ENCODE results near the gene PRND.

PRND gene

GRCh38 chr20:4769328-4769727, 47.6 kb downstream of the PRND start:
- Histone ChIP-seq H3K27me3 (replicated peaks; ENCODE audit: insufficient read depth, low read length) (no peaks in the 10 kb centered on the region), H3K9me2 (replicated peaks; ENCODE audit: insufficient read depth, low read length) (no peaks in the 10 kb centered on the region), H3K4me2 (ENCODE audit: low read depth, low read length) (no peak overlapping the region), H3K9me3 (replicated peaks; ENCODE audit: insufficient read depth, low read length) (no peaks in the 10 kb centered on the region), H2AFZ (ENCODE audit: low read length) (no peak overlapping the region), H3K9ac (ENCODE audit: low read length) (no peak overlapping the region), H3K4me3 (ENCODE audit: low read length) (no peak overlapping the region), H3K27ac (ENCODE audit: low read length) (no peak overlapping the region), H3K79me2 (ENCODE audit: low read length) (no peaks in the 10 kb centered on the region), H3K36me3 (replicated peaks; ENCODE audit: insufficient read depth, low read length) (no peaks in the 10 kb centered on the region), H3F3A (ENCODE audit: insufficient read depth, low read length) (no peaks in the 10 kb centered on the region), H3K4me1 (ENCODE audit: low read length) (peaks cover 2% of the 10 kb centered on the region; the same call in 1 of the 2 replicates), H4K20me1 (ENCODE audit: insufficient read depth, low read length) (no peaks in the 10 kb centered on the region)
- no peak for TF ChIP-seq EZH2 (optimal IDR thresholded peaks at IDR 0.05; ENCODE audit: low read depth, low read length)
- TF ChIP-seq EZH2phosphoT487 (IDR thresholded peaks at IDR 0.05; ENCODE audit: low read length): no peak
- TF ChIP-seq, protein P1, sequence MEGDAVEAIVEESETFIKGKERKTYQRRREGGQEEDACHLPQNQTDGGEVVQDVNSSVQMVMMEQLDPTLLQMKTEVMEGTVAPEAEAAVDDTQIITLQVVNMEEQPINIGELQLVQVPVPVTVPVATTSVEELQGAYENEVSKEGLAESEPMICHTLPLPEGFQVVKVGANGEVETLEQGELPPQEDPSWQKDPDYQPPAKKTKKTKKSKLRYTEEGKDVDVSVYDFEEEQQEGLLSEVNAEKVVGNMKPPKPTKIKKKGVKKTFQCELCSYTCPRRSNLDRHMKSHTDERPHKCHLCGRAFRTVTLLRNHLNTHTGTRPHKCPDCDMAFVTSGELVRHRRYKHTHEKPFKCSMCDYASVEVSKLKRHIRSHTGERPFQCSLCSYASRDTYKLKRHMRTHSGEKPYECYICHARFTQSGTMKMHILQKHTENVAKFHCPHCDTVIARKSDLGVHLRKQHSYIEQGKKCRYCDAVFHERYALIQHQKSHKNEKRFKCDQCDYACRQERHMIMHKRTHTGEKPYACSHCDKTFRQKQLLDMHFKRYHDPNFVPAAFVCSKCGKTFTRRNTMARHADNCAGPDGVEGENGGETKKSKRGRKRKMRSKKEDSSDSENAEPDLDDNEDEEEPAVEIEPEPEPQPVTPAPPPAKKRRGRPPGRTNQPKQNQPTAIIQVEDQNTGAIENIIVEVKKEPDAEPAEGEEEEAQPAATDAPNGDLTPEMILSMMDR (IDR thresholded peaks at IDR 0.05; ENCODE audit: low read length): no peak
- DNase-seq: no peak

- DNase-seq: no peak
- H3K4me3 ChIP-seq (ENCODE audit: low read length): no peak overlapping the region
- no peaks in the 10 kb centered on the region for H3F3A ChIP-seq (ENCODE audit: insufficient read depth, low read length)
- no peak overlapping the region for H2AFZ ChIP-seq (ENCODE audit: low read length)
- H3K27ac ChIP-seq (ENCODE audit: low read length): no peak overlapping the region
- H3K4me1 ChIP-seq (ENCODE audit: low read length): peaks cover 2% of the 10 kb centered on the region; the same call in 1 of the 2 replicates
- no peaks in the 10 kb centered on the region for H3K27me3 ChIP-seq (replicated peaks; ENCODE audit: insufficient read depth, low read length)
- H3K36me3 ChIP-seq (replicated peaks; ENCODE audit: insufficient read depth, low read length): no peaks in the 10 kb centered on the region
- no peak overlapping the region for H3K4me2 ChIP-seq (ENCODE audit: low read depth, low read length)
- H3K9ac ChIP-seq (ENCODE audit: low read length): no peak overlapping the region
- TF ChIP-seq EZH2phosphoT487 (IDR thresholded peaks at IDR 0.05; ENCODE audit: low read length): no peak
- TF ChIP-seq EZH2 (optimal IDR thresholded peaks at IDR 0.05; ENCODE audit: low read depth, low read length): no peak
- TF ChIP-seq, protein P1 (IDR thresholded peaks at IDR 0.05; ENCODE audit: low read length): no peak
- no peaks in the 10 kb centered on the region for H4K20me1 ChIP-seq (ENCODE audit: insufficient read depth, low read length)
- H3K79me2 ChIP-seq (ENCODE audit: low read length): no peaks in the 10 kb centered on the region
- H3K9me2 ChIP-seq (replicated peaks; ENCODE audit: insufficient read depth, low read length): no peaks in the 10 kb centered on the region
- H3K9me3 ChIP-seq (replicated peaks; ENCODE audit: insufficient read depth, low read length): no peaks in the 10 kb centered on the region
Measured at GRCh38 chr20:4770026-4770425, 48.3 kb downstream of the PRND start.

GRCh38 chr20:4771004-4771403, 49.3 kb downstream of the PRND start:
- no peak overlapping the region for H2AFZ ChIP-seq (ENCODE audit: low read length)
- no peaks in the 10 kb centered on the region for H3K9me3 ChIP-seq (replicated peaks; ENCODE audit: insufficient read depth, low read length)
- H3K27me3 ChIP-seq (replicated peaks; ENCODE audit: insufficient read depth, low read length): no peaks in the 10 kb centered on the region
- H3K4me1 ChIP-seq (ENCODE audit: low read length): peaks cover 2% of the 10 kb centered on the region; the same call in 1 of the 2 replicates
- no peak overlapping the region for H3K27ac ChIP-seq (ENCODE audit: low read length)
- H3K4me3 ChIP-seq (ENCODE audit: low read length): no peak overlapping the region
- H3K9me2 ChIP-seq (replicated peaks; ENCODE audit: insufficient read depth, low read length): no peaks in the 10 kb centered on the region
- H3K9ac ChIP-seq (ENCODE audit: low read length): no peak overlapping the region
- H3K79me2 ChIP-seq (ENCODE audit: low read length): no peaks in the 10 kb centered on the region
- H3K4me2 ChIP-seq (ENCODE audit: low read depth, low read length): no peak overlapping the region
- DNase-seq: no peak
- TF ChIP-seq, protein P1 (IDR thresholded peaks at IDR 0.05; ENCODE audit: low read length): no peak
- TF ChIP-seq EZH2phosphoT487 (IDR thresholded peaks at IDR 0.05; ENCODE audit: low read length) (no peak), EZH2 (optimal IDR thresholded peaks at IDR 0.05; ENCODE audit: low read depth, low read length) (no peak)
- no peaks in the 10 kb centered on the region for H4K20me1 ChIP-seq (ENCODE audit: insufficient read depth, low read length)
- no peaks in the 10 kb centered on the region for H3F3A ChIP-seq (ENCODE audit: insufficient read depth, low read length)
- no peaks in the 10 kb centered on the region for H3K36me3 ChIP-seq (replicated peaks; ENCODE audit: insufficient read depth, low read length)

Data from MM.1S (cell line).